GM13977 (cell line): Measurements from ENCODE around the gene SUPT16H.
A peak's percentile ranks its signal among the peaks of the same experiment; 100 is the strongest.

Experiments used
- DNase-seq: peaks from one replicate; pipeline ENCODE4 v3.0.0; 2012; ENCODE audit warnings: low spot score
- in situ Hi-C: fragments of 300-500 bp; cut with MboI; formaldehyde crosslinking; loops from one replicate; pipeline ENCODE4 v1.12.0; 2022; ENCODE audit warnings: low sequenced_read_pairs, low pct_unique_long_range_greater_than_20kb, mixed read lengths, inconsistent platforms; ENCODE audit not compliant: unreplicated experiment
- TF ChIP-seq, protein P1 (sequence below): IDR thresholded peaks from 2 replicates; pipeline ENCODE4 v1.5.1; 2012; ENCODE audit warnings: mild to moderate bottlenecking, control low read depth; ENCODE audit not compliant: insufficient read depth; ENCODE audit errors: extremely low read depth, missing control alignments

SUPT16H gene

DNA sequence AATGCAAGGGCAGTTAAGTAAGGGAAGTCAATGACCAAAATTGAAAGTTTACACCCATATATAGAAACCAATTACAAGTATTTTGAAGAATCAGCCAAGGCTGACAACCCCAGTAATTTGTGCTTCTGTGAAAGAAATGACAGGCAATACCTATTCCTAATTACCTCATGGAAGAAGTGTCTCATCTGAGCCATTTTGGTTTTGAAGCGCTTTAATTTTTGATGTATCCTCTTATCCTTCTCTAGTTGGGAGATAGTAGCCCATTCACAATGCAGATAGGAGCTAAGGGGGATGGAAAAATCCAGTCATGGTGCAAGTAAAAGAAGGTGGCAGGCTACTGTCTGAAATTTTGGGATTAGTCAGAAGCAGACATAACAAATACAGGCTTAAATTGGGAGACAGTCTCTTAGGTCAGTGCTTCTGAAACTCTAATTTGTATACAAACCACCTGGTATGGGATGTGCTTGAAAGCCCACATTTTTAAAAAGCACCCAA is 30.4 kb upstream of the SUPT16H start:
- peak; percentile 57 for DNase-seq
- in situ Hi-C loops, result no loop called here
- TF ChIP-seq, protein P1, sequence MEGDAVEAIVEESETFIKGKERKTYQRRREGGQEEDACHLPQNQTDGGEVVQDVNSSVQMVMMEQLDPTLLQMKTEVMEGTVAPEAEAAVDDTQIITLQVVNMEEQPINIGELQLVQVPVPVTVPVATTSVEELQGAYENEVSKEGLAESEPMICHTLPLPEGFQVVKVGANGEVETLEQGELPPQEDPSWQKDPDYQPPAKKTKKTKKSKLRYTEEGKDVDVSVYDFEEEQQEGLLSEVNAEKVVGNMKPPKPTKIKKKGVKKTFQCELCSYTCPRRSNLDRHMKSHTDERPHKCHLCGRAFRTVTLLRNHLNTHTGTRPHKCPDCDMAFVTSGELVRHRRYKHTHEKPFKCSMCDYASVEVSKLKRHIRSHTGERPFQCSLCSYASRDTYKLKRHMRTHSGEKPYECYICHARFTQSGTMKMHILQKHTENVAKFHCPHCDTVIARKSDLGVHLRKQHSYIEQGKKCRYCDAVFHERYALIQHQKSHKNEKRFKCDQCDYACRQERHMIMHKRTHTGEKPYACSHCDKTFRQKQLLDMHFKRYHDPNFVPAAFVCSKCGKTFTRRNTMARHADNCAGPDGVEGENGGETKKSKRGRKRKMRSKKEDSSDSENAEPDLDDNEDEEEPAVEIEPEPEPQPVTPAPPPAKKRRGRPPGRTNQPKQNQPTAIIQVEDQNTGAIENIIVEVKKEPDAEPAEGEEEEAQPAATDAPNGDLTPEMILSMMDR, result no peak

DNA sequence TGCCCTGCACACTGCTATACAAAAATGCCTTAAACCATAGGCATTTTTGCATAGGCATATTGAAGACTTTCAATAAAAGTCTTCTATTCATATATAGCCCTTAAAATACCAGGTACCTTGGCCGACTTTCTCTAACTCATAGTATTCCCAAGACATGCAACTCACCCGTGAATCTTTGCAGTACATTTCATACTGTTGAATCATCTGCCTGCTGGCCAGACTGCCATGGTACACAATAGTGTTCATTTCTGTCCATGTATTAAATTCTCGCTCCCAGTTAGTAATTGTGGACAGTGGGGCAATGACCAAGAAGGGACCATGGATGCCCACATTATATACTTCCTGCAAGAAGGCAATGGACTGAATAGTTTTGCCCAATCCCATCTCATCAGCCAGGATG is 24.3 kb upstream of the SUPT16H start:
- no peak for DNase-seq
- in situ Hi-C loops, result no loop called here
- TF ChIP-seq, protein P1, result no peak

DNA sequence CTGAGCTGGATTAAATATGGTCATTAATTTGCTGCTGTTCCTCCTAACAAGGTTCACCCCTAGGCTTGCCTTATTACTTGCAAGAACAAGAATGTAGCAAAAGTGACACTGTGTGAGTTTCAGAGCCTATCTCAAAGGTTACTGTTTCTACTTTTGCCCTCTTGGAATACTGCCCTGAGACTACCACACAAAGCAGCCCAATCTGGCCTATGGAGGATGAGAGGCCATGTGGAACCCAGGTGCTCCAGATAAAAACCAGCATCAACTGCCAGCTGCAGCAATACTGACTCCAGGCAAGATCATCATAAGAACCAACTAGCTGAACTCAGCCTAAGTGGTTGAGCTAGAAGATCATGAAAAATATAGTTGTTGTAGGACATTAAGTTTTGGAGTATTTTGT is 22.4 kb upstream of the SUPT16H start:
- TF ChIP-seq, protein P1, result no peak
- in situ Hi-C loops, result no loop called here
- DNase-seq, result no peak

DNA sequence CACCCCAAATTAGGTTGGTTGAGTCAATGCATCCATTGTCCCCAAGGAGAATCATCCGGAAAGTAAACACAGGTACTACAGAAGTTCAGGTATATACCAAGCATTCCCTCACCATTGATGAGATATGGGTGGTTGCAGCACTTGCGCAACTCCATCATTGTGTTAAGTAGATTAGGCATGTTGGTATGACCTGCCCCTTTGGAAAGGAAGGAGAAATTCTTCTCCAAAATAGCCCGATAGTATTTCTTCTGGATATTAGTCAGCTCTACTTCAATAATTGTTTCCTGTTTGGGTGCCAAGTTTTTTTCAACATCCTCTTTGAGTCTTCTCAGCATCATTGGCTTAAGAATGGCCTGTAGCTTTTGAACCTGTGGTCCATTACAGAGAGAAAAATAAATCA is 21.3 kb upstream of the SUPT16H start:
- in situ Hi-C loops, result no loop called here
- TF ChIP-seq, protein P1, result no peak
- DNase-seq, result no peak

DNA sequence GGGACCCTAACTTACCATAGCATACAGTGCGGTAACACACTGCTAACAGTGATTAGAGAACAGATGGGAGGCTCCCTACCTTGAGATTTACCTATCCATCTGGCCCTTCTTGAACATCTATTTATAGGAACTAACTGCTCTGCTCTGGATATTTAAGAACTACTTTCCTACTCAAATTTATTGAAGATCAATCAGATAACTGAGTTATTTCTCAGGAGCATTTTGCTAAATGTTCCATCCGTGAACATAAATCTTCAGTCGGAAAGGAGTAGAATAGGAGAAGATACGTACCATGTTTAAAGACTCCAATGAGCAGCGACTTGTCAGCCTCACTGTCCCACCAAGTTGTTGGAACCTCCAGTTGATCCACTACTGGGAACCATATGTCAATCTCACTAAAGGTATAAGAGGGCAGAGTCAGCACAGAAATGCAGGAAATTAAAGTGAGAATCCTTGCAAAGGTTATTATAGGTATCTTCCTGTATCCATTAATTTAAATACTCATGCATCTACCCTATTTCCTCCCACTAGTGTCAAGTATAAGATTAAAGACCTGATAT is 15.6 kb upstream of the SUPT16H start:
- TF ChIP-seq, protein P1, result no peak
- no peak for DNase-seq
- in situ Hi-C loops, result no loop called here

DNA sequence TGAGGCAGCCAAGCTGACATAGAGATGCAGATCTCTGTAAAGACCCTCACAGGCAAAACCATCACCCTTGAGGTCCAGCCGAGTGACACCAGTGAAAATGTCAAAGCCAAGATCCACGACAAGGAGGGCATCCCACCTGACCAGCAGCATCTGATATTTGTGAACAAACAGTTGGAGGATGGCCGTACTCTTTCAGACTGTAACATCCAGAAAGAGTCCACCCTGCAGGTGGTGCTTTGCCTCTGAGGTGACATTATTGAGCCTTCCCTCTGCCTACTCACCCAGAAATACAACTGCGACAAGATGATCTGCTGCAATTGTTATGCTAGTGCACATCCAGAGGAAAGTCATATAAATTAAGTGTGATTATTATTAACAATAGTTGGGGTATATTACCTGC is 15.1 kb upstream of the SUPT16H start:
- TF ChIP-seq, protein P1, result no peak
- in situ Hi-C loops, result no loop called here

DNA sequence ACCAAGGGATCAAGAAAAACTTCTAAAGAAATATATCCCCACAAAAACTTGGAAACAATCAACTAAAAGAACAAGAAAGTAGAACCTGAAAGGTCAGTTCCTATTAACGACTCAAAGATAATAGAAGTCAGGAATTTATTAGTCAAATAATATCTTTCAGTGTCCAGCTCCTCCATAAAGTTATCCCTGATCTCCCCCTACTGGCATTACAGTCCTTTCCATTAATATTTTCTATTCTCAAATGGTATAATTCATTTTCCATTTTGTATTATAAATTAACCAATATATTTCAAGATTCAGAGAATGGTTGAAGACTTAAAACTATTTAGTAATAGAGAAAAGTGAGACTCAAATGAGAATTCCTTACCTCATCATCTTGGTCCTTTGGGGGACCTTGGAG is 11.6 kb upstream of the SUPT16H start:
- DNase-seq, result no peak
- in situ Hi-C loops, result no loop called here
- TF ChIP-seq, protein P1, result peak; percentile 12

More for the DNA sequence above, 15.1 kb upstream of the SUPT16H start:
- no peak for DNase-seq
